ENCODE results near the gene ECEL1.
"Not testable (repeated sequence)": the region's sequence is repeated elsewhere in the genome, so short reads cannot be mapped to it uniquely, and the experiment has no call there.

The ECEL1 gene

DNA sequence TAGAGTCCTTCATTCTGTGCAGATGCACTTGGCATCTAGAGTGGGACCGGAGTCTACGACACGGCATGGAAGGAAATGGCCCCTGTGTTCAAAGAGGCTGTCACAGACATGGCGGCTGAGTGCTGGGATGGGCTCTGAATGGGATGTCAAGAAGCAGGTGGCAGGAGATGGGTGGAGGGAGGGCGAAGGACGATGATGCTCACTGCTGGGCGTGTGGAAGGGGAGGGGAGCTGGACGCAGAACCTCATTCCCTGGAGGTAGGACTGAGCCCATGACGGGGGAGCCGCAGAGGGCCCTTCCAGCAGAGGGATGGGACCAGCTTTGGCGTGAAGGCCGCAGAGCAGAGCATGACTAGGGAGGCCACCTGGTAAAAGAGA, 50.5 kb downstream of the ECEL1 start:
- ChIA-PET POLR2A (no interaction called here), CTCF (interaction anchor here (0.8 to 3.9 kb wide), 20 partner anchors 8 to 641 kb away, joined by 3 to 33 read pairs (median 3); no protein-coding TSS in a partner anchor)
- TF ChIP-seq, protein P1, sequence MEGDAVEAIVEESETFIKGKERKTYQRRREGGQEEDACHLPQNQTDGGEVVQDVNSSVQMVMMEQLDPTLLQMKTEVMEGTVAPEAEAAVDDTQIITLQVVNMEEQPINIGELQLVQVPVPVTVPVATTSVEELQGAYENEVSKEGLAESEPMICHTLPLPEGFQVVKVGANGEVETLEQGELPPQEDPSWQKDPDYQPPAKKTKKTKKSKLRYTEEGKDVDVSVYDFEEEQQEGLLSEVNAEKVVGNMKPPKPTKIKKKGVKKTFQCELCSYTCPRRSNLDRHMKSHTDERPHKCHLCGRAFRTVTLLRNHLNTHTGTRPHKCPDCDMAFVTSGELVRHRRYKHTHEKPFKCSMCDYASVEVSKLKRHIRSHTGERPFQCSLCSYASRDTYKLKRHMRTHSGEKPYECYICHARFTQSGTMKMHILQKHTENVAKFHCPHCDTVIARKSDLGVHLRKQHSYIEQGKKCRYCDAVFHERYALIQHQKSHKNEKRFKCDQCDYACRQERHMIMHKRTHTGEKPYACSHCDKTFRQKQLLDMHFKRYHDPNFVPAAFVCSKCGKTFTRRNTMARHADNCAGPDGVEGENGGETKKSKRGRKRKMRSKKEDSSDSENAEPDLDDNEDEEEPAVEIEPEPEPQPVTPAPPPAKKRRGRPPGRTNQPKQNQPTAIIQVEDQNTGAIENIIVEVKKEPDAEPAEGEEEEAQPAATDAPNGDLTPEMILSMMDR (IDR thresholded peaks at IDR 0.05; ENCODE audit: insufficient read depth, low read length, missing control alignments): no peak
- H3K4me3 ChIP-seq (ENCODE audit: low read depth, low read length): no peak overlapping the region
- no peak for DNase-seq (ENCODE audit: low read depth, low spot score)

DNA sequence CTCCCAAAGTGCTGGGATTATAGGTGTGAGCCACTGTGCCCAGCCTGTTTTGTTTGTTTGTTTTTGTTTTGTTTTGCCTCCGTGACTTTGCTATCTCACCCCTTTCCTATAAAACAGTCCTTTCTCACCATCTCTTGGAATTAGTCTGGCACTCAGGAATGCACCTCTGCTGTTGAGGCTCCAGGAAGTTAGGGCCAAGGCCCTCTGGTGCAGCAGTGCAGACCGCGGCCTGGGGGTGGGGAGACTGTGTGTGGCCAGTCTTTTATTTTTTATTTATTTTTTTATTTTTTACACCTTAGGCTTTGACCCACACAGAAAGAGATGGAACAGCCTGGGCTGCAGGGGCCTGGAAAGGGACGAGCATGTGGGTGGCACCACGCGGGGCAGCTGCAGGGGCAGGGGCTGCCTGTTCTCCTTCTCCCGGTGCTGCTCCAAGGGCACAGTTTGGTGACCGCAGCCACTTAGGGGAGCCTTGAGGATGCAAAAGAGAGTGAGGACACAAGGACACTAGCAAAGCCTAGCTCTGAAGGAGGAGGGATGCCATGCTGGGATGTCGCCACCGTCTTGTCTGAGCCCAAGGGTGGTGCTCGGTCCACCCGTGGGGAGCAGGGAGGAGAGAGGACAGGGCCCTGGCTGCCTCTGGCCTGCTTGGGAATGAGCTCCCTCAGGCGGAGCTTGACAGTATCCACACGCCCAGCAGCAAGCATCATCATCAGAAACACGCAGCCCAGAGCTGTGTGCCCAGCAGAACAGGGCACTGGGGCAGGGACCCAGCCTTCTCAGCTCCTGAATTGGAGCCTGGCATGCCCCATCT, 51.0 kb downstream of the ECEL1 start:
- POLR2A ChIA-PET: no interaction called here

DNA sequence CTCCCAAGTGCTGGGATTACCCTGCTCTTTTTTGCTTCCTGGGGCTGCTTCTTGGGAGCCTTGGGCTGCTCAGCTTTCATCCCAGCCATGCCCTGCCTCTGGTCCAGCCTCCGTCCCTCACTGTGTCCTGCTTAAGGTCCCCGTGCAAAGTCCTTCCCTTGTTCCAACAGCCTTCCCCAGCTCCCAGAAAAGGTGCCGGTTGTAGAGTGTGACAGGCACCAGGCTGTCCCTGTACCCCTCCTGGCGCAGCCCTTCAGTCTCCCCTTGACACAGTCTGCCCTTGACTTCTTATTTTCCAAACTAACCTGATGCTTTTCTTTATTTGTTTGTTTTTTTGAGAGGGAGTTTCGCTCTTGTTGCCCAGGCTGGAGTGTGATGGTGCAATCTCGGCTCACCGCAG, 51.8 kb downstream of the ECEL1 start:
- no peak overlapping the region for H3K4me3 ChIP-seq (ENCODE audit: low read depth, low read length)
- TF ChIP-seq, protein P1 (IDR thresholded peaks at IDR 0.05; ENCODE audit: insufficient read depth, low read length, missing control alignments): no peak
- POLR2A ChIA-PET: no interaction called here
- no peak for DNase-seq (ENCODE audit: low read depth, low spot score)
- CTCF ChIA-PET: interaction anchor here (0.9 to 3.9 kb wide), 8 partner anchors 9 to 534 kb away, joined by 3 to 33 read pairs (median 8); no protein-coding TSS in a partner anchor

More for the DNA sequence above, 51.0 kb downstream of the ECEL1 start:
- DNase-seq (ENCODE audit: low read depth, low spot score): no peak
- H3K4me3 ChIP-seq (ENCODE audit: low read depth, low read length): no peak overlapping the region
- CTCF ChIA-PET: interaction anchor here (0.7 to 3.9 kb wide), 18 partner anchors 8 to 640 kb away, joined by 3 to 33 read pairs (median 4); no protein-coding TSS in a partner anchor
- TF ChIP-seq, protein P1 (IDR thresholded peaks at IDR 0.05; ENCODE audit: insufficient read depth, low read length, missing control alignments): no peak

GRCh38 chr2:232435375-232435648, 52.3 kb downstream of the ECEL1 start:
- no peak overlapping the region for H3K4me3 ChIP-seq (ENCODE audit: low read depth, low read length)
- POLR2A ChIA-PET: no interaction called here
- CTCF ChIA-PET: interaction anchor here (0.9 to 3.9 kb wide), 10 partner anchors 9 to 533 kb away, joined by 3 to 33 read pairs (median 6); no protein-coding TSS in a partner anchor
- no peak for DNase-seq (ENCODE audit: low read depth, low spot score)
- TF ChIP-seq, protein P1 (IDR thresholded peaks at IDR 0.05; ENCODE audit: insufficient read depth, low read length, missing control alignments): no peak

DNA sequence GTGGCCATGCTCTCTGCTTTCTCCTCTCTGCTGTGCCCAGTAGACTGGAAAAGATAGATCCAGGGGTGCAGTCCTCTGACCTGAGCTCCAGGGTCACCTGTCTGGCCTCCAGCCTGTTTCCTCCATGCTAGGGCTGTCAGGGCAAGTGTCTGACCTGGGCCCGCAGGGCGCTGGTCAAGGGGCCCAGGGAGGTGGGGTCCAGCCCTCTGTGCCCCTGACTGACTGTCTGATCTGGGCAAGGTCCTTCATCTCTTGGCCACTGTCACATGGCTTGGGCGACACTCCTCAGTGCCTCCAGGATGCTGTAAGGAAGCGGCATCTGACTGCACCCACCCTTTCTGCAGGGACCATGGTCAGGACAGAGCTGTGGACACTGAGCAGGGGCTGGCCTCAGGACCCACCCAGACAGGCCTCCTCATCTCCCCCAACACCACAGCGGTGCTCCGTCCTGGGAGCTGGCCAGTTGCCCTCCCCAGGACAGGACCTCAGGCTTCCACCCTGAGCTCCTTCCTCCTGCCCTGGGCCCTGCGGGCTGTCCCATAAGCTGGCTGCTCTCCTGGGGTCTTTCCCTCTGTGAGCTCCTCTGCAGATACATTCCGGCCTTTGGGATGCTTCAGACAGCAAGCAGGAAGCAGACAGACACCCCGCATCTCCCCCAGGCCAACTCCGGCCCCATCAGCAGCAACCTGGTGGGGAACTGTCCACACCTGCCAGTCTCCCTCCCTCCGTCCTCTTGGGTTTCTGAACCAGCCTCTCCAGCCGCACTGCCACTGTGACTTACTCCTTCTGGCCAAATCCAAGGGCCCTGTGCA, 52.9 kb downstream of the ECEL1 start:
- POLR2A ChIA-PET: no interaction called here
- CTCF ChIA-PET: interaction anchor here (0.9 to 3.9 kb wide), 11 partner anchors 8 to 533 kb away, joined by 3 to 33 read pairs (median 5); no protein-coding TSS in a partner anchor
- DNase-seq (ENCODE audit: low read depth, low spot score): no peak
- TF ChIP-seq, protein P1 (IDR thresholded peaks at IDR 0.05; ENCODE audit: insufficient read depth, low read length, missing control alignments): no peak
- H3K4me3 ChIP-seq (ENCODE audit: low read depth, low read length): no peak overlapping the region

DNA sequence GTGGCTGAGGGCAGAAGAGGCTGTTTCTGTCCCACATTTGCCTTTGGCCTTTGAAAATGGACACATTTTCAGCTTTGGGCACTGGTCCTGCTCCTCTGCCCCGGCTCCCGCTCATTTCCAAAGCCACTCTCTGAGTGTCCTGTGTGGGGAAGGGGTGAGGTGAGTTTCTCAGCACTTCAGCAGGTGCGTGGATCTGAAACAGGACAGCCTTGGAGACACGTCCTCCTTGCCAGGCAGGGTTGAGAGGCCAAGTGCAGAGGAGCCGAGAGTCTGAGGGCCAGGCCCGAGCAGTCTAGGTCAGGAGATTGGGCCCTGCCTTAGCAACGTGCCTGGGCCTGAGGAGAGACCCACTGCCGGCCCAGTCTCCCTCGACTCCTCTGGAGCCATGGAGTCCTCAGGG, 53.5 kb downstream of the ECEL1 start:
- CTCF ChIA-PET: interaction anchor here (1.0 to 3.9 kb wide), 4 partner anchors 106 to 532 kb away, joined by 3 to 29 read pairs (median 6); no protein-coding TSS in a partner anchor
- POLR2A ChIA-PET: no interaction called here
- no peak for DNase-seq (ENCODE audit: low read depth, low spot score)
- TF ChIP-seq, protein P1 (IDR thresholded peaks at IDR 0.05; ENCODE audit: insufficient read depth, low read length, missing control alignments): no peak
- no peak overlapping the region for H3K4me3 ChIP-seq (ENCODE audit: low read depth, low read length)

- DNase-seq (ENCODE audit: low read depth, low spot score); H3K4me3 ChIP-seq (ENCODE audit: low read depth, low read length); POLR2A ChIA-PET; CTCF ChIA-PET: not testable (repeated sequence)
Measured at GRCh38 chr2:232433622-232434021, 54.0 kb downstream of the ECEL1 start.
